SU-DHL-6 (cell line): Measurements from ENCODE around the gene DCTN2.

Source experiments
- H2AFZ ChIP-seq: fragments of 200-600 bp; sonication (generic); 2 replicates; pipeline ENCODE4 v1.6.1; 2014; ENCODE audit warnings: low read depth, mild to moderate bottlenecking, moderate library complexity, mixed read lengths, antibody characterized with exemption, low read length; ENCODE audit not compliant: severe bottlenecking
- H3F3A ChIP-seq: fragments of 200-600 bp; shearing (Covaris generic); 2 replicates; pipeline ENCODE4 v1.6.0; 2016; ENCODE audit warnings: antibody characterized with exemption, mild to moderate bottlenecking; ENCODE audit not compliant: insufficient read depth
- H3K27ac ChIP-seq: fragments of 200-600 bp; sonication (generic); 2 replicates; pipeline ENCODE4 v1.5.1; 2016; ENCODE audit warnings: low read depth, mild to moderate bottlenecking, low read length, moderate library complexity, mixed read lengths
- H3K27me3 ChIP-seq: fragments of 200-600 bp; sonication (generic), shearing (Covaris generic); 2 replicates; pipeline ENCODE4 v1.6.0; 2014; ENCODE audit warnings: mild to moderate bottlenecking, low read length
- H3K36me3 ChIP-seq: fragments of 200-600 bp; sonication (generic); 2 replicates; pipeline ENCODE4 v1.6.1; 2014; ENCODE audit warnings: mild to moderate bottlenecking, low read length, mixed read lengths
- H3K4me2 ChIP-seq: fragments of 300-600, 200-600 bp; shearing (Covaris generic), sonication (generic); 2 replicates; pipeline ENCODE4 v1.6.0; 2014; ENCODE audit warnings: low read length, low read depth, mild to moderate bottlenecking; ENCODE audit not compliant: poor library complexity, severe bottlenecking
- H3K4me3 ChIP-seq: fragments of 200-600 bp; sonication (generic); 2 replicates; pipeline ENCODE4 v1.5.1; 2014; ENCODE audit warnings: antibody characterized with exemption, low read length, mild to moderate bottlenecking, mixed read lengths; ENCODE audit not compliant: insufficient read depth, poor library complexity, severe bottlenecking
- H3K79me2 ChIP-seq: fragments of 200-600 bp; sonication (generic); 2 replicates; pipeline ENCODE4 v1.6.1; 2014; ENCODE audit warnings: mild to moderate bottlenecking, low read length, moderate library complexity; ENCODE audit not compliant: insufficient read depth
- H3K9ac ChIP-seq: fragments of 200-600 bp; sonication (generic); 2 replicates; pipeline ENCODE4 v1.7.0; 2014; ENCODE audit warnings: mild to moderate bottlenecking, low read length
- H3K9me2 ChIP-seq: fragments of 200-600 bp; sonication (generic); replicated peaks from 2 replicates; pipeline ENCODE4 v1.6.1; 2014; ENCODE audit warnings: low read length; ENCODE audit not compliant: insufficient read depth
- H3K9me3 ChIP-seq: fragments of 200-600 bp; sonication (generic); 2 replicates; pipeline ENCODE4 v1.6.1; 2014; ENCODE audit warnings: low read length, mixed read lengths; ENCODE audit not compliant: insufficient read depth
- H4K20me1 ChIP-seq: fragments of 200-600 bp; sonication (generic); 2 replicates; pipeline ENCODE4 v1.6.1; 2014; ENCODE audit warnings: low read depth, mild to moderate bottlenecking, antibody characterized with exemption, low read length, moderate library complexity, mixed read lengths
- CTCF ChIP-seq: fragments of 200-600 bp; sonication (generic); IDR thresholded peaks from one replicate; pipeline ENCODE4 v1.5.1; 2017; ENCODE audit warnings: antibody characterized with exemption, mild to moderate bottlenecking, low read length, moderate library complexity; ENCODE audit not compliant: insufficient read depth, poor library complexity, severe bottlenecking
- EZH2phosphoT487 ChIP-seq: fragments of 200-600 bp; sonication (generic), shearing (Covaris generic); conservative IDR thresholded peaks from 2 replicates; pipeline ENCODE4 v1.6.1; 2018; ENCODE audit warnings: mild to moderate bottlenecking, antibody characterized with exemption, low read length, moderate library complexity, mixed read lengths

DCTN2 gene

DNA sequence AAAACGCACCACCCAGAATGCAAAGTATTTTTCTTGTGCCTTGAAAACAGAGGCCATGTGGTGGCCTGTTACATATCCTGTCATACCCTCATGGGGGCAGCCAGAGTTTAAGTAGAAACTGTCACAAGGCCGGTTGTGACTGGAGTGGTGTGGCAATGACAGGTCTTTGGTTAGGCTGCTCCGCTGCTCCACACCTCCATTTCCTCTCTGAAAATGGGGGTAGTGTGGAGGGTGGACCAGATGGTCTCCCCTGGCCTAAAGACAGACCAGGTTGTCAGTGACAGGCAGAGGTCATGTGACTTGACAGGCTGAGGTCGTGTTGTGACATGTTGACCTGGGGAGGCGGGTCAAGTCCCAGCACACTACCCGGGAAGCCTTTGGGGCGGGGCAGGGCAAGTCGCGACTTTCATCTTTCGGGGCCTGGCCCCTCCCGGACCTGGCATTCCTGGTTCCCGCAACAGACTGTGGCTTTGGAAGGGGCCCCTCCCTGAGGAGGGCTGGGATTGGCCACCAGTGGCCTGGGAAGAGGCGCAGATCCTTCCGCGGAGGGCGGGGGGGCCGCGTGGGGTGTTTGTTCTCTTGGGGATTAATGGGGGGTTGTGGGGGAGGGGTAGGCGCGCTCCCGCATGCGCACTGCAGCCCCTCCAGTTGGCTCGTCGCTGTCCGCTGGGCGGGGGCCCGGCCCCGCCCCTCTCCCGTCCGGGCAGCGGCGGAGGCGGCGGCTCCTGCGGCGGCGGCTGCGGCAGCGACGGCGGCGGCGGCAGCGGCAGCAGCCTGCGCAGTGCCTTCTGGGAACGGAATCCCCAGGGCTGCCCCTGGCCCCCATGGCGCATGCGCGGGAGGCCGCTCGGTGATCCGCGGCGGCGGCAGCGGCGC, 24.7 kb downstream of the DCTN2 start, which contains the start of gene MBD6:
Gene MBD6 (plus strand): TSS at position 814 of the 876 bp plus-strand sequence. CDS start 1,480 bp downstream, outside the sequence.
- no peaks in the 10 kb centered on the region for H3K9me3 ChIP-seq
- peak within 1 kb of the TSS; percentile 81 for H3K4me3 ChIP-seq
- peak within 1 kb of the TSS; percentile 90 for H3K4me2 ChIP-seq
- peaks cover 35% of the 10 kb centered on the region for H3K79me2 ChIP-seq
- TF ChIP-seq EZH2phosphoT487 (no peak), CTCF (no peak)
- peaks cover 3% of the 10 kb centered on the region; the same call in 1 of the 2 replicates for H3K36me3 ChIP-seq
- no peaks in the 10 kb centered on the region for H3K9me2 ChIP-seq
- H3F3A ChIP-seq: peaks cover 35% of the 10 kb centered on the region
- H3K27me3 ChIP-seq: no peaks in the 10 kb centered on the region
- H3K27ac ChIP-seq: peak within 1 kb of the TSS; percentile 98
- H2AFZ ChIP-seq: peak within 1 kb of the TSS; percentile 71
- no peaks in the 10 kb centered on the region; the same call in 1 of the 2 replicates for H4K20me1 ChIP-seq
- peak within 1 kb of the TSS; percentile 83 for H3K9ac ChIP-seq

DNA sequence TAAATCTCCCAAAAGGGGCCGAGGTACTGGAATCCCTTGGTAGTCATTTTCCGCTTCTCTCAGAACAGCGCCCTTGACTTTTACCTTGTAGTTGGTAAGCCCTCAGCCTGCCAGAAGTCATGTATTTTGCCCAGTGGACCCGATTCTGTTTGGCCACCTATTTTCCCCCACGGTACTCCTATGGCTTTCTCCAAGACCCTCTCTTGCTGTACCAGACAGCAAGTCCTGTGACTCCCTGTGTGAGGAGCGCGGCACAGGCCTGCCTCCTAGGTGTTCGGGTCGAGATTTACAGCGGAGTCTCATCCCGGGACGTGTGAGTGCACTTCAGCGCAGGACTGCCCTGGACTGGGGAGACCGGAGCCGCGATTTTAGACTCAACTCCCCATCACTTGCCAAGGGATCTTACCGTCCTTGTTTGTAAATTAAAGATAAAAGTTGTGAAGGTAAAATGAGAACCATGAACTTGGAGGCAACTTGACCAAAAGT, 25.4 kb downstream of the DCTN2 start:
- H2AFZ ChIP-seq: no peak overlapping the region
- peaks cover 35% of the 10 kb centered on the region for H3K79me2 ChIP-seq

DNA sequence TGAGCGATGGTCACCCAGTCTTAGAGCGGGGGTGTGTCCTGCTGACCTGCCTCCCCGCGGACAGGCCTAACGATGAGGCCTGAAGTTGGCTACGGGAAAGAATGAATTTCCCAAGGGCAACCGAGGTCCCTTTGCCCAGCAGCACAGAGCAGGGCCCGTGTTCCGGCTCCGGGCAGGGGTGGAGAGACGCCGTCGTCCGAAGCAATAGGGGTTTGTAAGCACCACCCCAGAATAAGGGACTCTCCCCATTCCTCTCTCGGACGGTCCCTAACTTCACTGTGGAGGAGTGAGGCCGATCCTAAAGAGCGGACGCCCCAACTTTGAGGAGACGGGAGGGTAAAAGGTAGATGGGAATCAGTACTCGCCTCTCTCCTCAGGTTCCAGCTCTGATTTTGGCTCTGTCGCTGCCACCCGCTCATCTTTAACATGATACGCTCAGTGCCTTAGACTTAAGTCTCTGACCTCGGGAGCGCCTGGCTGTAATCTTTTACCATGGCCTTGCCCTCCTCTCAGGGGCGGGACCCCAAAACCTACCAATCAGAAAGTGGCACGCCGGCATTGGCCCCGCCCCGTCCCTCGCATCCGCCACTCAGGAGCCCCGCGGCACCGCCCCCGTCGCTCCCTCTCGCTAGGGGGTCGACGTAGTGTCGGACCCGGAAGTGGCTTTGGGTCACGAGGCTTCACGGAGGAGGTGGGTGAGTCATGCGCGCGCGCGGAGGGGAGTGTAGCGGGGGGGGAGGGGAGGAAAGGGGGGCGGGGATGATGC, 26.8 kb downstream of the DCTN2 start, which contains the start of gene DDIT3:
Gene DDIT3 (minus strand): TSS at position 462 of the 766 bp plus-strand sequence. CDS start 3,108 bp downstream, outside the sequence.
- Histone ChIP-seq H2AFZ (no peak within 1 kb of the TSS), H3K79me2 (peaks cover 35% of the 10 kb centered on the region), H3K9me2 (no peaks in the 10 kb centered on the region), H3K9ac (peak within 1 kb of the TSS; percentile 86), H3K4me2 (peak within 1 kb of the TSS; percentile 84), H4K20me1 (no peaks in the 10 kb centered on the region; the same call in 1 of the 2 replicates), H3K27ac (peak within 1 kb of the TSS; percentile 98), H3K4me3 (peak within 1 kb of the TSS; percentile 70), H3K27me3 (no peaks in the 10 kb centered on the region), H3K36me3 (peaks cover 15% of the 10 kb centered on the region), H3K9me3 (no peaks in the 10 kb centered on the region), H3F3A (peaks cover 48% of the 10 kb centered on the region)
- TF ChIP-seq CTCF: no peak
- no peak for TF ChIP-seq EZH2phosphoT487

More for the DNA sequence above, 25.4 kb downstream of the DCTN2 start:
- Histone ChIP-seq H3K27ac (peak overlapping the region; percentile 98), H4K20me1 (no peaks in the 10 kb centered on the region; the same call in 1 of the 2 replicates), H3K4me2 (peak overlapping the region; percentile 84), H3F3A (peaks cover 36% of the 10 kb centered on the region), H3K9me3 (no peaks in the 10 kb centered on the region), H3K9ac (peak overlapping the region; percentile 83), H3K9me2 (no peaks in the 10 kb centered on the region), H3K27me3 (no peaks in the 10 kb centered on the region), H3K4me3 (peak overlapping the region; percentile 72), H3K36me3 (peaks cover 4% of the 10 kb centered on the region; the same call in 1 of the 2 replicates)
- TF ChIP-seq EZH2phosphoT487 (no peak), CTCF (no peak)
